COR-L47 (cell line): Measurements from ENCODE around the gene HHIP.

ENCODE experiments used
- DNase-seq: peaks from one replicate; lab custom pipeline; 2025; lab: John Stamatoyannopoulos, UW

The HHIP gene

GRCh38 chr4:144705601-144706590 is 59.9 kb downstream of the HHIP start:
- DNase-seq, result peak; percentile 26

GRCh38 chr4:144709159-144709558 is 63.2 kb downstream of the HHIP start:
- DNase-seq, result no peak

GRCh38 chr4:144709793-144710525 is 64.0 kb downstream of the HHIP start:
- DNase-seq, result peak; percentile 64

GRCh38 chr4:144710526-144710912 is 64.6 kb downstream of the HHIP start:
- DNase-seq, result peak; percentile 51

GRCh38 chr4:144711700-144712456 is 65.9 kb downstream of the HHIP start:
- no peak for DNase-seq

GRCh38 chr4:144712775-144713174 is 66.8 kb downstream of the HHIP start:
- no peak for DNase-seq

- DNase-seq, result no peak
Measured at GRCh38 chr4:144714166-144714565, 68.2 kb downstream of the HHIP start.

GRCh38 chr4:144715230-144715629 is 69.3 kb downstream of the HHIP start:
- no peak for DNase-seq

GRCh38 chr4:144716778-144717177 is 70.8 kb downstream of the HHIP start:
- no peak for DNase-seq

- no peak for DNase-seq
Measured at GRCh38 chr4:144718958-144719512, 73.1 kb downstream of the HHIP start.

GRCh38 chr4:144720491-144720890 is 74.5 kb downstream of the HHIP start:
- DNase-seq, result no peak

- no peak for DNase-seq
Measured at GRCh38 chr4:144721994-144722393, 76.0 kb downstream of the HHIP start.

GRCh38 chr4:144723471-144723870 is 77.5 kb downstream of the HHIP start:
- no peak for DNase-seq

- DNase-seq, result no peak
Measured at GRCh38 chr4:144729175-144729574, 83.2 kb downstream of the HHIP start.

- DNase-seq, result no peak
Measured at GRCh38 chr4:144732584-144733428, 86.8 kb downstream of the HHIP start.

GRCh38 chr4:144733566-144733965 is 87.6 kb downstream of the HHIP start:
- DNase-seq, result no peak

GRCh38 chr4:144734522-144734921 is 88.6 kb downstream of the HHIP start:
- DNase-seq, result no peak

- DNase-seq, result no peak
Measured at GRCh38 chr4:144738649-144739048, 92.7 kb downstream of the HHIP start.

- DNase-seq, result no peak
Measured at GRCh38 chr4:144739511-144740033, 93.6 kb downstream of the HHIP start.

GRCh38 chr4:144740316-144740715 is 94.4 kb downstream of the HHIP start:
- no peak for DNase-seq
